H1 (cell line): ENCODE data around the gene NKPD1. TPM values are rescaled to one million over a fixed set of nuclear protein-coding genes. Genes with fewer than 3 reads are reported as not detected.

Experiments used
- CBX5 ChIP-seq: fragments of 300-800, 300-1000 bp; sonication (generic); IDR thresholded peaks from 2 replicates; pipeline ENCODE4 v1.7.1; 2016; ENCODE audit warnings: antibody characterized with exemption, low read length, low read depth
- CHD7 ChIP-seq: fragments of 300-600 bp; sonication (generic); IDR thresholded peaks from 2 replicates; pipeline ENCODE4 v1.7.1; 2012; ENCODE audit warnings: low read length, moderate library complexity, mild to moderate bottlenecking, inconsistent platforms; ENCODE audit not compliant: insufficient replicate concordance
- E2F6 ChIP-seq: IDR thresholded peaks from 2 replicates; pipeline ENCODE4 v1.6.1; 2012; ENCODE audit warnings: inconsistent platforms
- EGR1 ChIP-seq: IDR thresholded peaks from 2 replicates; pipeline ENCODE4 v1.6.1; 2011; ENCODE audit warnings: low read depth, low read length, borderline replicate concordance
- RAD21 ChIP-seq, 2 experiments: IDR thresholded peaks in 1 of 2; conservative IDR thresholded peaks in 1 of 2; 2 replicates each; pipeline ENCODE4 v1.6.1; 2011; ENCODE audit warnings: low read depth in 2 of 2, low read length in 2 of 2, improper control_type of control experiment in 1 of 2, inconsistent platforms in 1 of 2, mild to moderate bottlenecking in 1 of 2, moderate library complexity in 1 of 2
- RXRA ChIP-seq: IDR thresholded peaks from 2 replicates; pipeline ENCODE4 v1.6.1; 2011; ENCODE audit warnings: low read depth, mild to moderate bottlenecking, low read length, moderate library complexity; ENCODE audit not compliant: insufficient read depth
- SAP30 ChIP-seq: fragments of 300-600 bp; sonication (generic); IDR thresholded peaks from 2 replicates; pipeline ENCODE4 v1.7.1; 2012; ENCODE audit warnings: low read length, moderate library complexity, mild to moderate bottlenecking, inconsistent platforms; ENCODE audit not compliant: insufficient read depth, insufficient replicate concordance
- polyA plus RNA-seq, 7 experiments: library from polyadenylated mRNA; depleted of rRNA in 3 of 7; stranded (reverse) in 5 of 7; unstranded in 2 of 7; fragments of >200 nt in 5 of 7; fragments of 200-250 nt in 2 of 7; gene quantifications; 1 replicate in 5 of 7; 2 replicates in 1 of 7; 4 replicates in 1 of 7; pipeline versions ENCODE4 v1.2.1 to v1.2.3, GENCODE V29; 2011 to 2013; ENCODE audit warnings: missing spikeins in 2 of 7, mixed read lengths in 2 of 7
- total RNA-seq: library from RNA; stranded (reverse); fragmentation: NEBNext Ultra II Directional; extraction: Animal tissue kit (Norgen Biotek cat#: 25700); gene quantifications from 2 replicates; pipeline ENCODE4 v1.2.1, GENCODE V29; 2021

Gene NKPD1
- total and polyA plus RNA-seq, 2 of the 8 experiments (the other 6 are each of a cell fraction or from before 2014, with no cell fraction given), result 0.30 to 0.39 TPM

- TF ChIP-seq CHD7 (no peak), EGR1 (no peak), SAP30 (no peak), E2F6 (no peak), RXRA (no peak), CBX5 (no peak), RAD21 (IDR thresholded peaks at IDR 0.05 in 1 of 2, conservative IDR thresholded peaks at IDR 0.05 in 1 of 2; ENCODE audit: low read depth in 2 of 2, low read length in 2 of 2) (no peak)
These were observed 35.4 kb downstream of the NKPD1 start (continued) for GRCh38 chr19:45125360-45125759.
